ENCODE measurements around the gene GPR37L1.

GPR37L1 gene

DNA sequence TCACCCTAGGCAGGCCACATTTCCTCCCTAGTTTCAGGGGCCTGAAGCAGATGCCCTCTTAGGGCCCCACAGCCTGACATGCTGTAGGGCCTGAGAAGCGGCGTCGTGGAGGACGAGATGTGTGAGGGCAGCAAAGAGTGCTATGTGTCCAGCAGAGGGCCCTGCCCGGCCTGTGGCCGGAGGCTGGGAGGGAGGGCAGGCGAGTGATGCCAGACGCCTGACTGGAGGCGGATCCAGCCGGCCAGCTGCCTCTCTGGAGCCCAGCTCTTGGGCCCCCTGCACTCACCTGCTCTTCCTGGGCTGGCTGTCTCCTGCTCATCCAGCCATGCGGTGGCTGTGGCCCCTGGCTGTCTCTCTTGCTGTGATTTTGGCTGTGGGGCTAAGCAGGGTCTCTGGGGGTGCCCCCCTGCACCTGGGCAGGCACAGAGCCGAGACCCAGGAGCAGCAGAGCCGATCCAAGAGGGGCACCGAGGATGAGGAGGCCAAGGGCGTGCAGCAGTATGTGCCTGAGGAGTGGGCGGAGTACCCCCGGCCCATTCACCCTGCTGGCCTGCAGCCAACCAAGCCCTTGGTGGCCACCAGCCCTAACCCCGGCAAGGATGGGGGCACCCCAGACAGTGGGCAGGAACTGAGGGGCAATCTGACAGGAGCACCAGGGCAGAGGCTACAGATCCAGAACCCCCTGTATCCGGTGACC, at the start of gene GPR37L1:
Gene GPR37L1, plus strand, starts transcription at position 279 of the 697 bp plus-strand sequence. Its CDS starts 47 bp downstream, at position 326.
- Histone ChIP-seq H3K9me3 (ENCODE audit: control insufficient read depth, insufficient read depth, low read depth, low read length) (no peaks in the 10 kb centered on the region), H3K36me3 (ENCODE audit: control insufficient read depth in 2 of 2, insufficient read depth in 1 of 2, low read length in 2 of 2) (no peaks in the 10 kb centered on the region), H3K4me3 (ENCODE audit: low read depth, low read length) (no peak within 1 kb of the TSS), H3K27ac (ENCODE audit: extremely low read depth, low read depth, low read length) (no peak within 1 kb of the TSS), H3K4me1 (ENCODE audit: control insufficient read depth, insufficient read depth, low read length) (no peaks in the 10 kb centered on the region)
- ChIA-PET CTCF (interaction anchor here (0.8 to 9.2 kb wide), 7 partner anchors 13 to 227 kb away, joined by 3 to 159 read pairs (median 11); partner anchors contain the start of genes ELF3 and LGR6), POLR2A (no interaction called here)
- TF ChIP-seq BCL11B (tag by site-specific recombination; IDR thresholded peaks at IDR 0.05; ENCODE audit: low read depth) (no peak), GLIS2 (tag by site-specific recombination; IDR thresholded peaks at IDR 0.05) (peak; percentile 35; the same call in 1 of the 2 replicates), HIC1 (tag by site-specific recombination; IDR thresholded peaks at IDR 0.05) (peak; percentile 28; the same call in 1 of the 2 replicates)
- TF ChIP-seq, protein P1, sequence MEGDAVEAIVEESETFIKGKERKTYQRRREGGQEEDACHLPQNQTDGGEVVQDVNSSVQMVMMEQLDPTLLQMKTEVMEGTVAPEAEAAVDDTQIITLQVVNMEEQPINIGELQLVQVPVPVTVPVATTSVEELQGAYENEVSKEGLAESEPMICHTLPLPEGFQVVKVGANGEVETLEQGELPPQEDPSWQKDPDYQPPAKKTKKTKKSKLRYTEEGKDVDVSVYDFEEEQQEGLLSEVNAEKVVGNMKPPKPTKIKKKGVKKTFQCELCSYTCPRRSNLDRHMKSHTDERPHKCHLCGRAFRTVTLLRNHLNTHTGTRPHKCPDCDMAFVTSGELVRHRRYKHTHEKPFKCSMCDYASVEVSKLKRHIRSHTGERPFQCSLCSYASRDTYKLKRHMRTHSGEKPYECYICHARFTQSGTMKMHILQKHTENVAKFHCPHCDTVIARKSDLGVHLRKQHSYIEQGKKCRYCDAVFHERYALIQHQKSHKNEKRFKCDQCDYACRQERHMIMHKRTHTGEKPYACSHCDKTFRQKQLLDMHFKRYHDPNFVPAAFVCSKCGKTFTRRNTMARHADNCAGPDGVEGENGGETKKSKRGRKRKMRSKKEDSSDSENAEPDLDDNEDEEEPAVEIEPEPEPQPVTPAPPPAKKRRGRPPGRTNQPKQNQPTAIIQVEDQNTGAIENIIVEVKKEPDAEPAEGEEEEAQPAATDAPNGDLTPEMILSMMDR (tag by site-specific recombination; IDR thresholded peaks at IDR 0.05), result peak; percentile 24; the same call in 1 of the 2 replicates

- Histone ChIP-seq H3K4me1 (ENCODE audit: control insufficient read depth, insufficient read depth, low read length) (no peaks in the 10 kb centered on the region), H3K4me3 (ENCODE audit: low read depth, low read length) (no peak overlapping the region), H3K9me3 (ENCODE audit: control insufficient read depth, insufficient read depth, low read depth, low read length) (no peaks in the 10 kb centered on the region), H3K27ac (ENCODE audit: extremely low read depth, low read depth, low read length) (no peak overlapping the region), H3K36me3 (ENCODE audit: control insufficient read depth in 2 of 2, insufficient read depth in 1 of 2, low read length in 2 of 2) (no peaks in the 10 kb centered on the region)
- ChIA-PET CTCF (interaction anchor here (0.7 kb wide), 1 partner anchor 62 kb away, joined by 4 read pairs; no protein-coding TSS in a partner anchor), POLR2A (interaction anchor here (0.6 kb wide), 1 partner anchor 8 kb away, joined by 3 read pairs; no protein-coding TSS in a partner anchor)
- TF ChIP-seq GLIS1 (tag by site-specific recombination; IDR thresholded peaks at IDR 0.05) (no peak), ZNF157 (tag by site-specific recombination; IDR thresholded peaks at IDR 0.05) (no peak), BCL11A (tag by site-specific recombination; IDR thresholded peaks at IDR 0.05; ENCODE audit: low read depth) (no peak), ZNF248 (tag by site-specific recombination; IDR thresholded peaks at IDR 0.05) (no peak), ZNF114 (tag by site-specific recombination; IDR thresholded peaks at IDR 0.05) (no peak), PBX3 (CRISPR knock-in tag; IDR thresholded peaks at IDR 0.05) (no peak), HOXD13 (CRISPR knock-in tag; IDR thresholded peaks at IDR 0.05; ENCODE audit: borderline replicate concordance) (no peak), IKZF3 (tag by site-specific recombination; IDR thresholded peaks at IDR 0.05) (no peak), ZNF398 (tag by site-specific recombination; IDR thresholded peaks at IDR 0.05) (no peak), ZNF776 (tag by site-specific recombination; IDR thresholded peaks at IDR 0.05; ENCODE audit: borderline replicate concordance) (no peak), HOXA7 (CRISPR knock-in tag; IDR thresholded peaks at IDR 0.05; ENCODE audit: borderline replicate concordance) (no peak), ZNF791 (tag by site-specific recombination; IDR thresholded peaks at IDR 0.05) (no peak)
These were observed 49.5 kb upstream of the GPR37L1 start for GRCh38 chr1:202073206-202073605.
